Trophoblast cell (in vitro differentiated cells and primary cell): ENCODE data around the gene SCEL.

Experiments used
- DNase-seq, 2 donors: peaks; one replicate each; pipeline ENCODE4 v3.0.0-alpha.2; 2016
- H2AFZ ChIP-seq: 2 replicates; pipeline ENCODE4 v1.6.1; 2013; ENCODE audit warnings: low read length, moderate library complexity, mild to moderate bottlenecking; ENCODE audit not compliant: insufficient read depth, poor library complexity
- H2AK5ac ChIP-seq: 2 replicates; pipeline ENCODE4 v1.6.1; 2013; ENCODE audit warnings: mild to moderate bottlenecking, low read length
- H2BK120ac ChIP-seq: 2 replicates; pipeline ENCODE4 v1.6.1; 2013; ENCODE audit warnings: low read length, mild to moderate bottlenecking, moderate library complexity; ENCODE audit not compliant: insufficient read depth, poor library complexity
- H2BK12ac ChIP-seq: 2 replicates; pipeline ENCODE4 v1.6.1; 2013; ENCODE audit warnings: mild to moderate bottlenecking, low read length, moderate library complexity
- H2BK5ac ChIP-seq: 2 replicates; pipeline ENCODE4 v1.6.1; 2013; ENCODE audit warnings: low read length, low read depth, moderate library complexity, mild to moderate bottlenecking; ENCODE audit not compliant: poor library complexity
- H3K14ac ChIP-seq: 2 replicates; pipeline ENCODE4 v1.6.1; 2013; ENCODE audit warnings: mild to moderate bottlenecking, low read length
- H3K18ac ChIP-seq: 2 replicates; pipeline ENCODE4 v1.6.1; 2013; ENCODE audit warnings: mild to moderate bottlenecking, low read length
- H3K23ac ChIP-seq: 2 replicates; pipeline ENCODE4 v1.6.1; 2013; ENCODE audit warnings: low read length
- H3K27ac ChIP-seq: 2 replicates; pipeline ENCODE4 v1.5.1; 2013; ENCODE audit warnings: low read depth, mild to moderate bottlenecking, inconsistent platforms, low read length, moderate library complexity
- H3K27me3 ChIP-seq: 2 replicates; pipeline ENCODE4 v1.6.1; 2013; ENCODE audit warnings: inconsistent platforms, mild to moderate bottlenecking, low read length, moderate library complexity; ENCODE audit not compliant: insufficient read depth
- H3K36me3 ChIP-seq, 2 experiments: 1 replicate in 1 of 2; 2 replicates in 1 of 2; pipeline ENCODE4 v1.6.1; 2013; ENCODE audit warnings: low read length in 2 of 2, mild to moderate bottlenecking in 2 of 2, moderate library complexity in 1 of 2; ENCODE audit not compliant: insufficient read depth in 2 of 2, control insufficient read depth in 1 of 2
- H3K4ac ChIP-seq: 2 replicates; pipeline ENCODE4 v1.6.1; 2013; ENCODE audit warnings: low read depth, mild to moderate bottlenecking, low read length, moderate library complexity
- H3K4me1 ChIP-seq, 2 experiments: 1 replicate in 1 of 2; 2 replicates in 1 of 2; pipeline ENCODE4 v1.6.1; 2013; ENCODE audit warnings: low read length in 2 of 2, mild to moderate bottlenecking in 2 of 2, moderate library complexity in 1 of 2; ENCODE audit not compliant: insufficient read depth in 2 of 2, control insufficient read depth in 1 of 2
- H3K4me2 ChIP-seq: 2 replicates; pipeline ENCODE4 v1.6.1; 2013; ENCODE audit warnings: inconsistent platforms, mild to moderate bottlenecking, low read length, moderate library complexity
- H3K4me3 ChIP-seq: 2 replicates; pipeline ENCODE4 v1.5.1; 2013; ENCODE audit warnings: mild to moderate bottlenecking, low read depth, low read length, inconsistent platforms
- H3K79me1 ChIP-seq: one replicate; pipeline ENCODE4 v1.6.1; 2013; ENCODE audit warnings: low read length
- H3K79me2 ChIP-seq: 2 replicates; pipeline ENCODE4 v1.6.1; 2013; ENCODE audit warnings: low read length, mild to moderate bottlenecking; ENCODE audit not compliant: control insufficient read depth, insufficient read depth, poor library complexity
- H3K9ac ChIP-seq: 2 replicates; pipeline ENCODE4 v1.6.1; 2013; ENCODE audit warnings: mild to moderate bottlenecking, low read length
- H3K9me3 ChIP-seq: 2 replicates; pipeline ENCODE4 v1.6.1; 2013; ENCODE audit warnings: low read depth, mild to moderate bottlenecking, control low read depth, inconsistent platforms, low read length; ENCODE audit not compliant: insufficient read depth
- H4K12ac ChIP-seq: 2 replicates; pipeline ENCODE4 v1.6.1; 2013; ENCODE audit warnings: low read depth, mild to moderate bottlenecking, low read length, moderate library complexity
- H4K8ac ChIP-seq: 2 replicates; pipeline ENCODE4 v1.6.1; 2013; ENCODE audit warnings: low read depth, mild to moderate bottlenecking, low read length, moderate library complexity
- H4K91ac ChIP-seq: one replicate; pipeline ENCODE4 v1.6.1; 2013; ENCODE audit warnings: low read depth, mild to moderate bottlenecking, low read length, moderate library complexity
- WGBS: extraction: QIAGEN DNeasy Blood & Tissue Kit; methylation state at CpG from one replicate; pipeline ENCODE4 v1.1.7; 2013; ENCODE audit warnings: missing lambda C conversion rate; ENCODE audit not compliant: insufficient read length, insufficient coverage; ENCODE audit errors: extremely low coverage; 5-methylcytosine and 5-hydroxymethylcytosine counted together

The SCEL gene

DNA sequence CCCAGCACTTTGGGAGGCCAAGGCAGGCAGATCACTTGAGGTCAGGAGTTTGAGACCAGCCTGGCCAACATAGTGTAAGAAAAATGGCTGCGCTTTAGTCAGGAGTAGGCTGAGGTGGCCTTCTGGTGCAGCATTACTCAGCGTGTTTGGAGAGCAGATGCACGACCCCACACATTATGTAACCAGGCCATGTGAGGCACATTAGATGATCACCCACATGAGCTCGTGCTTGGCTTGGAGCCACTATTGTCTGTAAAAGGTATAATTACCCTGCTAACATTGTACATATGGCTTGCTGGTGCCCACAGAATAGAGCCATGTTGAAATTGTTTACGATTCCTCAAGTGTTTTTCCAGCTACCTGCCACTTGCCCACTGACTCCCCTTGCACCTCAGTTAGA is 24.0 kb upstream of the SCEL start:
- no peak overlapping the region for H2BK5ac ChIP-seq
- no peak overlapping the region for H3K23ac ChIP-seq
- no CpG with 5 or more reads among the region's 5 CpGs for WGBS
- no peak for DNase-seq
- H3K79me1 ChIP-seq: no peaks in the 10 kb centered on the region
- H3K9ac ChIP-seq: no peak overlapping the region
- no peaks in the 10 kb centered on the region for H3K36me3 ChIP-seq
- no peaks in the 10 kb centered on the region for H3K27me3 ChIP-seq
- H3K4me3 ChIP-seq: no peak overlapping the region
- H3K9me3 ChIP-seq: no peaks in the 10 kb centered on the region
- H2BK120ac ChIP-seq: no peak overlapping the region
- H3K4me1 ChIP-seq: no peaks in the 10 kb centered on the region
- H3K18ac ChIP-seq: no peak overlapping the region
- H4K8ac ChIP-seq: no peak overlapping the region
- H3K4me2 ChIP-seq: no peak overlapping the region
- H2AFZ ChIP-seq: no peak overlapping the region
- no peak overlapping the region for H2AK5ac ChIP-seq
- H4K12ac ChIP-seq: no peak overlapping the region
- no peak overlapping the region for H3K27ac ChIP-seq
- H3K14ac ChIP-seq: no peak overlapping the region
- H3K4ac ChIP-seq: no peak overlapping the region
- H4K91ac ChIP-seq: no peak overlapping the region
- H3K79me2 ChIP-seq: no peaks in the 10 kb centered on the region
- H2BK12ac ChIP-seq: no peak overlapping the region

DNA sequence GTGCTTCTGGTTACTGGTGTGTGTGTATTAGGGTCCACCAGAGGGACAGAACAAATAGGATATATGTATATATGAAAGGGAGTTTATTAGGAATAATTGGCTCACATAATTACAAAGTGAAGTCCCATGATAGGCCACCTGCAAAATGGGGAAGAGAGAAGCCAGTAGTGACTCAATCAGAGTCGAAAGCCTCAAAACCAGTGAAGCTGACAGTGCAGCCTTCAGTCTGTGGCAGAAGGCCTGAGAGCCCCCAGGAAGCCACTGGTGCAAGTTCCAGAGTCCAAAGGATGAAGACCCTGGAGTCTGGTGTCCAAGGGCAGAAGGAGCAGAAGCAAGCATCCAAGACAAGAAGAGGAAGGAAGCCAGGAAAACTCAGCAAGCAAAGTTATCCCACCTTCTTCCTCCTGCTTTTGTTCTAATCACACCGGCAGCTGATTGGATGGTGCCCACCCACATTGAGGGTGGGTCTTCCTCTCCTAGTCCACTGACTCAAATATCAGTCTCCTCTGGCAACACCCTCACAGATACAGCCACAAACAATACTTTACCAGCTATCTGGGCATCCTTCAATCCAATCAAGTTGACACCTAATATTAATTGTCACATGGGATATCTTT is 21.7 kb upstream of the SCEL start:
- H3K4me2 ChIP-seq: no peak overlapping the region
- H3K9me3 ChIP-seq: no peaks in the 10 kb centered on the region
- H3K23ac ChIP-seq: no peak overlapping the region
- no peak overlapping the region for H4K8ac ChIP-seq
- H3K14ac ChIP-seq: no peak overlapping the region
- no peaks in the 10 kb centered on the region for H3K36me3 ChIP-seq
- H3K4me1 ChIP-seq: no peaks in the 10 kb centered on the region
- no CpG with 5 or more reads among the region's 2 CpGs for WGBS
- no peak overlapping the region for H3K4ac ChIP-seq
- H2BK12ac ChIP-seq: no peak overlapping the region
- H3K79me2 ChIP-seq: no peaks in the 10 kb centered on the region
- DNase-seq: no peak
- H3K27ac ChIP-seq: no peak overlapping the region
- no peak overlapping the region for H2BK5ac ChIP-seq
- no peak overlapping the region for H2AK5ac ChIP-seq
- H2AFZ ChIP-seq: no peak overlapping the region
- H3K18ac ChIP-seq: no peak overlapping the region
- no peak overlapping the region for H3K9ac ChIP-seq
- H2BK120ac ChIP-seq: no peak overlapping the region
- no peaks in the 10 kb centered on the region for H3K79me1 ChIP-seq
- no peak overlapping the region for H4K91ac ChIP-seq
- no peaks in the 10 kb centered on the region for H3K27me3 ChIP-seq
- H3K4me3 ChIP-seq: no peak overlapping the region
- H4K12ac ChIP-seq: no peak overlapping the region

DNA sequence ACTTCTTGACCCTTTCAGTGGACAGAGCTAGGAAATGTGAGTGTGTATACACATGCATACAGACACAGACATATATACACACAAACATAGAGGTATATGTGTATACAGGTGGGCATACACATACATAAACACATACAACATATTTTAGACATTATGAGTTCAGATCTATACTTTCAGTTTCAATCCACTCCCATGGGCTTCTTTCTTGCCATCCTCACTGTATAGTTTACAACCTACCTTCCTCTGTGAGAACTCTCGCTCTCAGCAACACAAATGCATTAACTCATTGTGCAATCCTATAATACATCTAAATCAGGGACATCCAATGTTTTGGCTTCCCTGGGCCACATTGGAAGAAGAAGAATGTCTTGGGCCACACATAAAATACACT is 21.2 kb upstream of the SCEL start:
- H3K4me1 ChIP-seq: no peaks in the 10 kb centered on the region
- no peak overlapping the region for H3K4ac ChIP-seq
- no peaks in the 10 kb centered on the region for H3K27me3 ChIP-seq
- H3K27ac ChIP-seq: no peak overlapping the region
- no peak overlapping the region for H3K23ac ChIP-seq
- no peak overlapping the region for H3K18ac ChIP-seq
- H2AFZ ChIP-seq: no peak overlapping the region
- DNase-seq: no peak
- no peaks in the 10 kb centered on the region for H3K79me2 ChIP-seq
- no peak overlapping the region for H2BK12ac ChIP-seq
- no peak overlapping the region for H3K9ac ChIP-seq
- no peak overlapping the region for H4K91ac ChIP-seq
- H4K12ac ChIP-seq: no peak overlapping the region
- H4K8ac ChIP-seq: no peak overlapping the region
- no peak overlapping the region for H3K4me2 ChIP-seq
- no peak overlapping the region for H2AK5ac ChIP-seq
- H2BK120ac ChIP-seq: no peak overlapping the region
- H3K36me3 ChIP-seq: no peaks in the 10 kb centered on the region
- H3K9me3 ChIP-seq: no peaks in the 10 kb centered on the region
- H3K14ac ChIP-seq: no peak overlapping the region
- no peaks in the 10 kb centered on the region for H3K79me1 ChIP-seq
- WGBS: no CpG with 5 or more reads among the region's 1 CpG
- H2BK5ac ChIP-seq: no peak overlapping the region
- no peak overlapping the region for H3K4me3 ChIP-seq

DNA sequence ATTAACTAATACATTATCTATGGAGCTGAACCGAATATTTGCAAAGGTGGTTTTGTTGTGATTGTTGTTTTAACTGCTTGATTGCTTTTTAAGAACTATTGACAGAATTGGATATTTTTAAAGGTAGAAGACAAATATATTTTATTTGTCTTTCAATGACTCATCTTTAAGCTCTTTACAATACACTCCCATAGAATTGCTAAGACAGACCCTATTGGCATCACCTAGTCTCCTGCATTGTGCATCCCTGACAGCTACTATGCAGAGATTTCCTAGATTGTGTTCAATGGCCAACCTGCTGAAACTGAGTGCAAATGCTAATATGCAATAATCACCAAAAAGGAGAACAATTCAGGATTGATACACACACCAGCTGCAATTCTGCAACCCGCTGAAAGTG is 19.7 kb upstream of the SCEL start:
- Histone ChIP-seq H3K36me3 (no peaks in the 10 kb centered on the region), H3K9me3 (no peaks in the 10 kb centered on the region), H3K4ac (no peak overlapping the region), H4K91ac (no peak overlapping the region), H2AK5ac (no peak overlapping the region), H3K79me2 (no peaks in the 10 kb centered on the region), H3K9ac (no peak overlapping the region), H4K8ac (no peak overlapping the region), H2BK120ac (no peak overlapping the region), H3K4me3 (no peak overlapping the region), H3K18ac (no peak overlapping the region), H2BK12ac (no peak overlapping the region), H3K4me1 (no peaks in the 10 kb centered on the region), H3K23ac (no peak overlapping the region), H3K14ac (no peak overlapping the region), H3K79me1 (no peaks in the 10 kb centered on the region), H2AFZ (no peak overlapping the region), H2BK5ac (no peak overlapping the region), H3K27ac (no peak overlapping the region), H4K12ac (no peak overlapping the region), H3K27me3 (no peaks in the 10 kb centered on the region), H3K4me2 (no peak overlapping the region)
- no CpG with 5 or more reads among the region's 2 CpGs for WGBS
- DNase-seq: no peak
